Lower leg skin (tissue), 4 donors: ENCODE results near the gene CD302. TPM values are rescaled to one million over a fixed set of nuclear protein-coding genes. Genes with fewer than 3 reads are reported as not detected.
"Not testable (repeated sequence)": the region's sequence is repeated elsewhere in the genome, so short reads cannot be mapped to it uniquely, and the experiment has no call there.

Experiments used
- DNase-seq, 2 donors: peaks; one replicate each; pipeline ENCODE4 v3.0.0-alpha.2; 2019; ENCODE audit warnings: low spot score in 2 of 2
- H3K4me3 ChIP-seq: fragments of 200-600 bp; sonication (generic); 2 replicates; pipeline ENCODE4 v1.5.1; 2017; ENCODE audit warnings: mild to moderate bottlenecking, low read depth; ENCODE audit not compliant: poor library complexity, severe bottlenecking
- POLR2A ChIP-seq, 2 donors: fragments of 450-650 bp; IDR thresholded peaks; one replicate each; pipeline ENCODE4 v1.6.1; 2016 to 2017; ENCODE audit warnings: antibody characterized with exemption in 2 of 2, mild to moderate bottlenecking in 1 of 2, moderate library complexity in 1 of 2
- WGBS, 2 donors: methylation state at CpG; one replicate each; pipeline ENCODE4 v1.1.5; 2018; 5-methylcytosine and 5-hydroxymethylcytosine counted together
- intact Hi-C: fragments of 100-400 bp; cut with DNase I; formaldehyde crosslinking; loops from one replicate; pipeline ENCODE4 v1.15.0; 2023; ENCODE audit warnings: low total_unique reads
- total RNA-seq, 4 donors: library from RNA; depleted of rRNA; stranded (reverse); fragments of >200 nt; gene quantifications; one replicate each; pipeline ENCODE4 v1.1.0, GENCODE V29; 2016
- TF ChIP-seq, protein P1 (sequence below), 3 donors: fragments of 450-650 bp; IDR thresholded peaks; one replicate each; pipeline ENCODE4 v1.5.1; 2016; ENCODE audit warnings: antibody characterized with exemption in 3 of 3, mild to moderate bottlenecking in 3 of 3, moderate library complexity in 2 of 3

CD302 gene
- total RNA-seq, 4 donors from 2014 or later = 10.2 to 24.8 (median 18.8) TPM

GRCh38 chr2:159792036-159792435, 6.0 kb downstream of the CD302 start:
- no peak for DNase-seq
- H3K4me3 ChIP-seq = no peak overlapping the region
- TF ChIP-seq POLR2A (IDR thresholded peaks at IDR 0.05) = no peak
- TF ChIP-seq, protein P1, sequence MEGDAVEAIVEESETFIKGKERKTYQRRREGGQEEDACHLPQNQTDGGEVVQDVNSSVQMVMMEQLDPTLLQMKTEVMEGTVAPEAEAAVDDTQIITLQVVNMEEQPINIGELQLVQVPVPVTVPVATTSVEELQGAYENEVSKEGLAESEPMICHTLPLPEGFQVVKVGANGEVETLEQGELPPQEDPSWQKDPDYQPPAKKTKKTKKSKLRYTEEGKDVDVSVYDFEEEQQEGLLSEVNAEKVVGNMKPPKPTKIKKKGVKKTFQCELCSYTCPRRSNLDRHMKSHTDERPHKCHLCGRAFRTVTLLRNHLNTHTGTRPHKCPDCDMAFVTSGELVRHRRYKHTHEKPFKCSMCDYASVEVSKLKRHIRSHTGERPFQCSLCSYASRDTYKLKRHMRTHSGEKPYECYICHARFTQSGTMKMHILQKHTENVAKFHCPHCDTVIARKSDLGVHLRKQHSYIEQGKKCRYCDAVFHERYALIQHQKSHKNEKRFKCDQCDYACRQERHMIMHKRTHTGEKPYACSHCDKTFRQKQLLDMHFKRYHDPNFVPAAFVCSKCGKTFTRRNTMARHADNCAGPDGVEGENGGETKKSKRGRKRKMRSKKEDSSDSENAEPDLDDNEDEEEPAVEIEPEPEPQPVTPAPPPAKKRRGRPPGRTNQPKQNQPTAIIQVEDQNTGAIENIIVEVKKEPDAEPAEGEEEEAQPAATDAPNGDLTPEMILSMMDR (IDR thresholded peaks at IDR 0.05) = no peak
- intact Hi-C loops = no loop called here
- 94% methylated on average over 1 of the region's 1 CpG for WGBS, 2 donors

DNA sequence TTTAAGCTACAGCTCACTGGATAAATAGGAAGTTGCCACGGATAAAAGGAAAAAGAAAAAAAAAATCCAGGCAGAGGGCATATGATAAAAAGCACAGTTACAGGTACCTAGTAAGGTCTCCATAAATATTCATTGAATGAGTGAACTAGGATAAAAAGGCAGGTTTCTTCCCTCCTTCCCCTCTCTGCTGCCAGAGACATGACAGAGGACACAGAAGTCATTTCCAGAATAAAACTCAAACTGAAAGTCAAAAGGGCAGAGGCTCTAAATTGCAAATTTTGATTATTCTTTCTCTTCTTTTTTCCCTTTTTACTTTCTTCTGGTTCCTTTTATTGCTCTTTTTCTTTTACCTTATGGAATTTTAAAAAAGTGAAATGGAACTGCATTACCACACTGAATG, 7.7 kb downstream of the CD302 start:
- DNase-seq = no peak
- 59 to 62% methylated on average over 1 of the region's 1 CpG for WGBS, 2 donors
- TF ChIP-seq POLR2A (IDR thresholded peaks at IDR 0.05) = no peak
- TF ChIP-seq, protein P1 (IDR thresholded peaks at IDR 0.05) = no peak
- no peak overlapping the region for H3K4me3 ChIP-seq
- intact Hi-C loops = no loop called here

- 60 to 72% methylated on average over 3 of the region's 3 CpGs for WGBS, 2 donors
- no peak for DNase-seq
- intact Hi-C loops = no loop called here
- TF ChIP-seq, protein P1 (IDR thresholded peaks at IDR 0.05) = no peak
- no peak for TF ChIP-seq POLR2A (IDR thresholded peaks at IDR 0.05)
- no peak overlapping the region for H3K4me3 ChIP-seq
These were observed 9.8 kb downstream of the CD302 start for GRCh38 chr2:159788253-159788652.

DNA sequence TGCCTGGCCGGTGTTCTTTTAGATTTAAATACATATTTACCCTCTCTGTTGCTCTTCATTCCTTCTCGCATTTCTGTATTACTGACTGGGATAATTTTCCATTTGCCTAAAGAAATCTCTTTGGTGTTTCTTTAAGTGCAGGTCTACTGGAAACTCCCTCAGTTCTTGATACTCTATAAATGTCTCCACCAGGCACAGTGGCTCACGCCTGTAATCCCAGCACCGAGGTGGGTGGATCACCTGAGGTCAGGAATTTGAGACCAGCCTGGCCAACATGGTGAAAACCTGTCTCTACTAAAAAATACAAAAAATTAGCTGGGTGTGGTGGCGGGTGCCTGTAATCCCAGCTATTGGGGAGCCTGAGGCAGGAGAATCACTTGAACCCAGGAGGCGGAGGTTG, 10.4 kb downstream of the CD302 start:
- WGBS, 2 donors = 74 to 86% methylated on average over 6 of the region's 6 CpGs
- intact Hi-C loops, DNase-seq, H3K4me3 ChIP-seq: not testable (repeated sequence)

DNA sequence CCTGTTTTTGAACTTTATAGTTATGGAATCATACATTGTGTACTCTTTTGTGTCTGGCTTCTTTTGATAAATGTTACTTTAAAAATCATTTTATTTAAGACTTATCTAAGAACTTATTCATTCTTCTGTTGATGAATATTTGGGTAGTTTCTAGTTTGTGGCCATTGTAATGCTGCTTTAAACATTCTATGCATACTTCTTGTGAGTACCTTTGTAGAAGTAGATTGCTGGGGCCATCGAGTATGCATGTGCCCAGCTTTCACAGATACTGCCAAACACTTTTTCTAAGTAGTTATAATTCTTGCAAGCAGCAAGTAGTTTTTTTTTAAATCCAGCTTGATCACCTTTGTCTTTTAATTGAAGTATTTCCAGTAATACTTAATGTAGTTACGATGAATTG, 11.1 kb downstream of the CD302 start:
- no peak overlapping the region for H3K4me3 ChIP-seq
- DNase-seq = no peak
- intact Hi-C loops = no loop called here
- no peak for TF ChIP-seq POLR2A (IDR thresholded peaks at IDR 0.05)
- 86 to 90% methylated on average over 2 of the region's 2 CpGs for WGBS, 2 donors

DNA sequence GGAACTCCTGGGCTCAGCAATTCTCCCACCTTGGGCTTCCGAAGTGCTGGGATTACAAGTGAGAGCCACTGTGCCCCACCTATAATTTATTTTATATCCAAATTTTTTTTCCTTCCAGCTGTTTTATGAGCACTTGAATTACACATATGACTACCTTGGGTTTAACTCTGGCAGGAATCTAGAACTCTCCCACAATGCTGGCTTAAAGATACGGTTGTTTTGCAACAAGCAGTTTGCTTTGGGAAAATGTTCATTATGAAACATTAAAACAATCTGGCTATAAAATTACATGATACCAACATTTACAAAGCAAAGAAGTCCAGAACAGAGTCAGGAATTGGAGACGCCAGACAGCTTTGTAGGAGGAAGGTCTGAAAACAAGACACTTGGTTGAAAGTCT, 12.8 kb downstream of the CD302 start:
- 75 to 79% methylated on average over 3 of the region's 3 CpGs for WGBS, 2 donors
- TF ChIP-seq, protein P1 (IDR thresholded peaks at IDR 0.05) = no peak
- no peak for TF ChIP-seq POLR2A (IDR thresholded peaks at IDR 0.05)
- no peak overlapping the region for H3K4me3 ChIP-seq
- intact Hi-C loops = no loop called here
- no peak for DNase-seq

GRCh38 chr2:159784744-159785143, 13.3 kb downstream of the CD302 start:
- 84 to 86% methylated on average over 6 of the region's 6 CpGs for WGBS, 2 donors
- DNase-seq, intact Hi-C loops, H3K4me3 ChIP-seq: not testable (repeated sequence)
